Endothelial cell of umbilical vein (primary cell): ENCODE measurements around the gene TRDN. TPM values are rescaled to one million over a fixed set of nuclear protein-coding genes. Genes with fewer than 3 reads are reported as not detected.

Source experiments
- BruUV-seq: library from RNA; stranded (reverse); fragments of 400-500 nt; replicated peaks from 2 replicates; lab custom pipeline; 2021; lab: Mats Ljungman, UMichigan
- CTCF ChIA-PET: fragments of 300-600, 350-600 bp; sonication (Branson Sonifier 250); formaldehyde crosslinking; loops from one replicate; lab custom pipeline; 2021; ENCODE audit warnings: antibody characterized with exemption, inconsistent platforms; lab: Charles Lee
- POLR2A ChIA-PET: fragments of 300-600, 350-600 bp; sonication (Branson Sonifier 250); formaldehyde crosslinking; loops from one replicate; lab custom pipeline; 2021; ENCODE audit warnings: antibody characterized with exemption, inconsistent platforms; lab: Charles Lee
- DNase-seq: peaks from one replicate; pipeline ENCODE4 v3.0.0-alpha.2; 2011; ENCODE audit warnings: low read depth, low spot score
- FAIRE-seq: peaks from 2 replicates; lab custom pipeline; 2011; peaks lifted over from hg19 to GRCh38; lab: Jason Lieb, UNC
- H2AFZ ChIP-seq: 2 replicates; pipeline ENCODE4 v1.6.0; 2012; ENCODE audit warnings: low read depth, low read length, control low read depth, inconsistent platforms
- H3K27ac ChIP-seq: 2 replicates; pipeline ENCODE4 v1.5.1; 2011; ENCODE audit warnings: low read depth, mild to moderate bottlenecking, control low read depth, low read length, moderate library complexity; ENCODE audit not compliant: insufficient read depth
- H3K27me3 ChIP-seq, 2 experiments: 2 replicates each; pipeline versions ENCODE4 v1.6.0 to v1.6.1; 2011; ENCODE audit warnings: low read length in 2 of 2, mixed read lengths in 1 of 2; ENCODE audit not compliant: control insufficient read depth in 2 of 2, insufficient read depth in 2 of 2
- H3K36me3 ChIP-seq, 2 experiments: 2 replicates in 1 of 2; 3 replicates in 1 of 2; pipeline ENCODE4 v1.5.1; 2011; ENCODE audit warnings: low read length in 2 of 2, mild to moderate bottlenecking in 1 of 2, moderate library complexity in 1 of 2; ENCODE audit not compliant: control insufficient read depth in 2 of 2, insufficient read depth in 2 of 2; ENCODE audit errors: extremely low read depth in 1 of 2
- H3K4me1 ChIP-seq: 3 replicates; pipeline ENCODE4 v1.5.1; 2011; ENCODE audit warnings: mild to moderate bottlenecking, low read length; ENCODE audit not compliant: control insufficient read depth, insufficient read depth; ENCODE audit errors: extremely low read depth
- H3K4me2 ChIP-seq: 2 replicates; pipeline ENCODE4 v1.6.1; 2011; ENCODE audit warnings: low read length, control low read depth, mixed read lengths; ENCODE audit not compliant: insufficient read depth
- H3K4me3 ChIP-seq, 3 experiments: fragments of 200-600 bp in 1 of 3; sonication (generic), shearing (Covaris generic) in 1 of 3; replicated peaks in 1 of 3; 2 replicates each; pipeline ENCODE4 v1.5.1; 2011 to 2016; ENCODE audit warnings: control low read depth in 3 of 3, low read length in 3 of 3, mild to moderate bottlenecking in 2 of 3, inconsistent platforms in 1 of 3, low read depth in 1 of 3, moderate library complexity in 1 of 3; ENCODE audit not compliant: insufficient read depth in 1 of 3
- H3K79me2 ChIP-seq: 2 replicates; pipeline ENCODE4 v1.6.0; 2012; ENCODE audit warnings: low read length, inconsistent platforms; ENCODE audit not compliant: control insufficient read depth, insufficient read depth
- H3K9ac ChIP-seq: replicated peaks from 2 replicates; pipeline ENCODE3; 2011; ENCODE audit warnings: low read length, control low read depth; ENCODE audit not compliant: insufficient read depth; ENCODE audit errors: extremely low read depth
- H3K9me1 ChIP-seq: replicated peaks from 3 replicates; pipeline ENCODE4 v1.6.0; 2011; ENCODE audit warnings: mild to moderate bottlenecking, low read length; ENCODE audit not compliant: control insufficient read depth, insufficient read depth; ENCODE audit errors: extremely low read depth
- H3K9me3 ChIP-seq: replicated peaks from 2 replicates; pipeline ENCODE4 v1.5.1; 2012; ENCODE audit warnings: low read length, inconsistent platforms; ENCODE audit not compliant: control insufficient read depth, insufficient read depth
- H4K20me1 ChIP-seq: replicated peaks from 2 replicates; pipeline ENCODE3; 2011; ENCODE audit warnings: mild to moderate bottlenecking, low read length; ENCODE audit not compliant: control insufficient read depth, insufficient read depth; ENCODE audit errors: extremely low read depth
- EZH2 ChIP-seq: IDR thresholded peaks from 2 replicates; pipeline ENCODE4 v1.6.1; 2012; ENCODE audit warnings: borderline replicate concordance, low read depth, mild to moderate bottlenecking, moderate library complexity, low read length, inconsistent platforms; ENCODE audit not compliant: severe bottlenecking
- FOS ChIP-seq: IDR thresholded peaks from 2 replicates; pipeline ENCODE4 v1.6.1; 2011; ENCODE audit warnings: mild to moderate bottlenecking, low read length, moderate library complexity, borderline replicate concordance; ENCODE audit not compliant: insufficient read depth
- GATA2 ChIP-seq: IDR thresholded peaks from 2 replicates; pipeline ENCODE4 v1.7.0; 2011; ENCODE audit warnings: low read depth, mild to moderate bottlenecking, moderate library complexity, mixed read lengths, low read length; ENCODE audit not compliant: insufficient read length, insufficient read depth
- JUN ChIP-seq: IDR thresholded peaks from 2 replicates; pipeline ENCODE4 v1.6.1; 2011; ENCODE audit warnings: borderline replicate concordance, low read depth; ENCODE audit not compliant: insufficient read length, insufficient read depth
- MAX ChIP-seq: IDR thresholded peaks from 2 replicates; pipeline ENCODE4 v1.6.1; 2011; ENCODE audit not compliant: insufficient read depth, insufficient read length
- MYC ChIP-seq: IDR thresholded peaks from one replicate; pipeline ENCODE4 v1.6.1; 2011; ENCODE audit warnings: mild to moderate bottlenecking, low read depth, low read length
- POLR2A ChIP-seq: IDR thresholded peaks from 2 replicates; pipeline ENCODE4 v1.6.1; 2012; ENCODE audit warnings: low read depth, mild to moderate bottlenecking, control low read depth, low read length
- POLR2AphosphoS5 ChIP-seq: IDR thresholded peaks from 2 replicates; pipeline ENCODE4 v1.6.1; 2012; ENCODE audit warnings: low read depth, mild to moderate bottlenecking, control low read depth, low read length, moderate library complexity; ENCODE audit not compliant: insufficient read depth
- dilution Hi-C: fragments of 300-500 bp; cut with MboI; formaldehyde crosslinking; loops from one replicate; pipeline ENCODE4 v1.15.0; 2019; ENCODE audit warnings: low sequenced_read_pairs; ENCODE audit not compliant: extremely low pct_ligation_motif_present
- intact Hi-C: fragments of 100-400 bp; cut with micrococcal nuclease; formaldehyde crosslinking; loops from one replicate; pipeline ENCODE4 v1.10.0; 2022
- polyA plus RNA-seq, 4 experiments: library from polyadenylated mRNA; depleted of rRNA in 3 of 4; stranded (reverse) in 3 of 4; unstranded in 1 of 4; fragments of >200 nt; gene quantifications; 2 replicates each; pipeline versions ENCODE4 v1.2.1 to v1.2.3, GENCODE V29; 2011 to 2012; ENCODE audit warnings: missing spikeins in 1 of 4
- total RNA-seq: library from RNA; stranded (reverse); gene quantifications from 2 replicates; pipeline ENCODE4 v1.2.3, GENCODE V29; 2021
- TF ChIP-seq, protein P1 (sequence below), 2 donors: IDR thresholded peaks; 1 replicate in 1 of 2; 2 replicates in 1 of 2; pipeline ENCODE4 v1.5.1; 2011; ENCODE audit warnings: low read length in 2 of 2, mild to moderate bottlenecking in 2 of 2, moderate library complexity in 2 of 2, control low read depth in 1 of 2, inconsistent platforms in 1 of 2, low read depth in 1 of 2; ENCODE audit not compliant: insufficient read depth in 1 of 2; ENCODE audit errors: extremely low read depth in 1 of 2

The TRDN gene
- total and polyA plus RNA-seq, 2 donors (not counting 3 experiments of a cell fraction or from before 2014, with no cell fraction given) = not detected

GRCh38 chr6:123658848-123659247, 22.1 kb upstream of the TRDN start:
- Histone ChIP-seq H3K27me3 (no peaks in the 10 kb centered on the region), H2AFZ (no peak overlapping the region), H3K9ac (no peak overlapping the region), H3K4me2 (no peak overlapping the region), H3K79me2 (no peaks in the 10 kb centered on the region), H3K9me3 (no peaks in the 10 kb centered on the region), H3K4me3 (no peak overlapping the region), H3K36me3 (no peaks in the 10 kb centered on the region), H3K27ac (no peak overlapping the region), H3K9me1 (no peaks in the 10 kb centered on the region), H3K4me1 (no peaks in the 10 kb centered on the region), H4K20me1 (no peaks in the 10 kb centered on the region)
- DNase-seq (no peak), FAIRE-seq (no peak)
- intact Hi-C loops = no loop called here
- TF ChIP-seq MYC (no peak), FOS (no peak)
- TF ChIP-seq, protein P1, sequence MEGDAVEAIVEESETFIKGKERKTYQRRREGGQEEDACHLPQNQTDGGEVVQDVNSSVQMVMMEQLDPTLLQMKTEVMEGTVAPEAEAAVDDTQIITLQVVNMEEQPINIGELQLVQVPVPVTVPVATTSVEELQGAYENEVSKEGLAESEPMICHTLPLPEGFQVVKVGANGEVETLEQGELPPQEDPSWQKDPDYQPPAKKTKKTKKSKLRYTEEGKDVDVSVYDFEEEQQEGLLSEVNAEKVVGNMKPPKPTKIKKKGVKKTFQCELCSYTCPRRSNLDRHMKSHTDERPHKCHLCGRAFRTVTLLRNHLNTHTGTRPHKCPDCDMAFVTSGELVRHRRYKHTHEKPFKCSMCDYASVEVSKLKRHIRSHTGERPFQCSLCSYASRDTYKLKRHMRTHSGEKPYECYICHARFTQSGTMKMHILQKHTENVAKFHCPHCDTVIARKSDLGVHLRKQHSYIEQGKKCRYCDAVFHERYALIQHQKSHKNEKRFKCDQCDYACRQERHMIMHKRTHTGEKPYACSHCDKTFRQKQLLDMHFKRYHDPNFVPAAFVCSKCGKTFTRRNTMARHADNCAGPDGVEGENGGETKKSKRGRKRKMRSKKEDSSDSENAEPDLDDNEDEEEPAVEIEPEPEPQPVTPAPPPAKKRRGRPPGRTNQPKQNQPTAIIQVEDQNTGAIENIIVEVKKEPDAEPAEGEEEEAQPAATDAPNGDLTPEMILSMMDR (IDR thresholded peaks at IDR 0.05; ENCODE audit: extremely low read depth in 1 of 2, insufficient read depth in 1 of 2, low read depth in 1 of 2, low read length in 2 of 2) = no peak
- CTCF ChIA-PET = interaction anchor here (1.5 kb wide), 1 partner anchor 57 kb away, joined by 3 read pairs; no protein-coding TSS in a partner anchor
- BruUV-seq = no TSS peak
- dilution Hi-C loops = no loop called here
- POLR2A ChIA-PET = no interaction called here

DNA sequence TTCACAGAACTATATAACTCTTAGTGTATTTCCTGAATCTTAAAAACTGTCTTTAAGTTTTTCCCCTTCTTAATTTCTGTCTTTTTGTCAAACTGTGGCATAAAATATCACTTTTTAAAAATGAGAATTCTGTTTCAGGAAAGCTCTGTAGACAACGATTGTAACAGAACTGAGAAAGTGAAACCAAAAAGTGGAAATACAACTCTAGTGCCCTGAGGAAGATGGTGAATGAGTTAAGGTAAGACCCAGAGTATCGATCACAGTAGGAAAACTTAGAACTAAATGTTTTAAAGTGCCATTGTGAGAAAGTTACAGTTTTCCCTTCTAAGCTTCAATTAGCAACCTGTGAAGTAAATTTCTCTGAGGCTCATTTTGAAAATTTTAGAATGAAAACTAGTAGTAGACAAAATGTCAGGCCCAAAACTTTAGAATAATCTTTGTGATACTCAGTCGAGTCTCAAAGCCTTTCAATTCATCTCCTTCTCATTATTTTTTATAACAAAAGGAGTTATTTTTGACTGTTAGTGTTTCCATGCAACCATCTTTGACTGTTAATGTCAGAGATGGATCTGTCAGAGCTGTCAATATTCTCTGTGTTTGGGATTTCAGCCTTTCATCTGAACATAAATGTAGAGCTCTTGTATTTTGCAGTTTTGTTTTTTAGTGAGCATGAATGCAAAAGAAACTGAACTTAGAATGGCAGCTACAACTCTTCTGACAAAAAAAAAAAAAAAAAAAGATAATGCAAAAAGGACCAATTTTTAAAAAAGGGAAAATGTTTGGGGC, 19.0 kb upstream of the TRDN start:
- TF ChIP-seq, protein P1 (IDR thresholded peaks at IDR 0.05; ENCODE audit: extremely low read depth in 1 of 2, insufficient read depth in 1 of 2, low read depth in 1 of 2, low read length in 2 of 2) = no peak
- TF ChIP-seq POLR2AphosphoS5 (no peak), POLR2A (no peak), EZH2 (no peak), GATA2 (no peak), FOS (no peak), JUN (no peak), MAX (no peak), MYC (no peak)
- FAIRE-seq (peak; percentile 43), DNase-seq (peak; percentile 43)
- peak overlapping the region; percentile 95 for H2AFZ ChIP-seq
- no peaks in the 10 kb centered on the region for H4K20me1 ChIP-seq
- no peaks in the 10 kb centered on the region for H3K36me3 ChIP-seq
- no peaks in the 10 kb centered on the region for H3K79me2 ChIP-seq
- no TSS peak for BruUV-seq
- H3K4me2 ChIP-seq = peak overlapping the region; percentile 89
- CTCF ChIA-PET = interaction anchor here (0.7 to 2.0 kb wide), 6 partner anchors 14 to 1486 kb away, joined by 3 to 12 read pairs (median 3); no protein-coding TSS in a partner anchor
- H3K9me1 ChIP-seq = no peaks in the 10 kb centered on the region
- intact Hi-C loops (no loop called here), dilution Hi-C loops (no loop called here)
- H3K27me3 ChIP-seq = no peaks in the 10 kb centered on the region
- H3K4me3 ChIP-seq = peak overlapping the region in 2 of 3 experiments; percentile 34 to 46
- H3K27ac ChIP-seq = peak overlapping the region; percentile 12
- POLR2A ChIA-PET = no interaction called here
- peak overlapping the region; percentile 55 for H3K9ac ChIP-seq
- no peaks in the 10 kb centered on the region for H3K9me3 ChIP-seq
- no peaks in the 10 kb centered on the region for H3K4me1 ChIP-seq
